NT2/D1 (cell line): ENCODE data around the gene SHISA7.

Source experiments
- DNase-seq: peaks from one replicate; pipeline ENCODE4 v3.0.0-alpha.2; 2011; ENCODE audit warnings: low read depth, low spot score
- H3K27me3 ChIP-seq: 2 replicates; pipeline ENCODE4 v1.6.0; 2011; ENCODE audit warnings: mild to moderate bottlenecking; ENCODE audit not compliant: insufficient read length, insufficient read depth
- H3K36me3 ChIP-seq: 2 replicates; pipeline ENCODE4 v1.6.1; 2011; ENCODE audit warnings: mild to moderate bottlenecking, low read length, mixed read lengths; ENCODE audit not compliant: insufficient read depth, insufficient read length
- H3K4me1 ChIP-seq: 2 replicates; pipeline ENCODE4 v1.5.1; 2011; ENCODE audit not compliant: insufficient read depth, insufficient read length
- H3K4me3 ChIP-seq: 2 replicates; pipeline ENCODE4 v1.5.1; 2011; ENCODE audit warnings: low read depth; ENCODE audit not compliant: insufficient read length
- H3K9ac ChIP-seq: 2 replicates; pipeline ENCODE4 v1.6.0; 2011; ENCODE audit warnings: low read depth; ENCODE audit not compliant: insufficient read length
- H3K9me3 ChIP-seq: 2 replicates; pipeline ENCODE4 v1.5.1; 2011; ENCODE audit warnings: mild to moderate bottlenecking, low read length; ENCODE audit not compliant: insufficient read depth
- SUZ12 ChIP-seq: IDR thresholded peaks from 2 replicates; pipeline ENCODE4 v1.6.1; 2011; ENCODE audit not compliant: insufficient read length, insufficient read depth; ENCODE audit errors: extremely low read depth
- YY1 ChIP-seq: IDR thresholded peaks from 2 replicates; pipeline ENCODE4 v1.6.1; 2011; ENCODE audit not compliant: insufficient read length, insufficient read depth
- ZNF274 ChIP-seq: IDR thresholded peaks from 2 replicates; pipeline ENCODE4 v1.6.1; 2011; ENCODE audit warnings: mild to moderate bottlenecking, low read depth, low read length

SHISA7 gene

DNA sequence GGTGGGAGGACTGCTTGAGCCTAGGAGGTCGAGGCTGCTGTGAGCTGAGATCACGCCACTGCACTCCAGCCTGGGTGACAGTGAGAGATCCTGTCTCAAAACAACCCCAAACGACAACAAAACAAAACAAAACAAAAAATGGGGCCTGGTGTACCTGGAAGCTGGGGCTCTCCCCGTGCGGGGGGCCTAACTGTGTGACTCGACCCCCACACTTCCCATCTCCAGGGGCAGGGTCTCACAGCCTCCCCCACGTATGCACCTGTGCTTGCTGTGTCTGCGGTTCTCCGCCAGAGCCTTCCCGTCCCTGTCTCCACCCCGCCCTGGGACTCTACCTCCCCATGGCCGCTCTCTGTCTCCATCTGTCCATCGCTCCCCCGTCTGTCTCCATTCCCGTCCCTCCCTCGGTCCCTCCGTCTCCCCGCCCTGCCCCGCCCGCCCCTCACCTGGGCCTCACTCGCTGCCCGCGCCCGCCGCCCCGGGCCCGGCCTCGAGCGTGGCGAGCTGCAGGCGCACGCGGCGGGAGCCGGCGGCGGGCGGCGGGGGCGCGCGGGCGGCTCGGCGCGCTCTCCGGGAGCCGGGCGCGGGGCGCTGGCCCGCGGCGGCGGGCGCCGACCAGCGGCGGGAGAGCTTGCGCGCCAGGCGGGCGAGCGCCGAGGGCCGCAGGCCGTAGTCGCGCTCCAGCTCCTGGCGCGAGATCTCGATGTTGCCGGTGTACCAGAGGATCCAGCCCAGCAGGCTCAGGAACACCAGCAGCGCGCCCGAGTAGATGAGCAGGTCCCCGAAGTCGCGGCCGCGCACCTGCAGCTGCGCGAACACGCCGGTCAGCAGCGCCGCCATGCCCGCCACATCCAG, 59.6 kb downstream of the SHISA7 start:
- DNase-seq = no peak
- Histone ChIP-seq H3K27me3 (peaks cover 12% of the 10 kb centered on the region), H3K4me3 (peak overlapping the region; percentile 97), H3K4me1 (peaks cover 16% of the 10 kb centered on the region), H3K36me3 (peaks cover 26% of the 10 kb centered on the region), H3K9me3 (no peaks in the 10 kb centered on the region), H3K9ac (peak overlapping the region; percentile 99)
- no peak for TF ChIP-seq SUZ12
- TF ChIP-seq YY1 = no peak
- no peak for TF ChIP-seq ZNF274

DNA sequence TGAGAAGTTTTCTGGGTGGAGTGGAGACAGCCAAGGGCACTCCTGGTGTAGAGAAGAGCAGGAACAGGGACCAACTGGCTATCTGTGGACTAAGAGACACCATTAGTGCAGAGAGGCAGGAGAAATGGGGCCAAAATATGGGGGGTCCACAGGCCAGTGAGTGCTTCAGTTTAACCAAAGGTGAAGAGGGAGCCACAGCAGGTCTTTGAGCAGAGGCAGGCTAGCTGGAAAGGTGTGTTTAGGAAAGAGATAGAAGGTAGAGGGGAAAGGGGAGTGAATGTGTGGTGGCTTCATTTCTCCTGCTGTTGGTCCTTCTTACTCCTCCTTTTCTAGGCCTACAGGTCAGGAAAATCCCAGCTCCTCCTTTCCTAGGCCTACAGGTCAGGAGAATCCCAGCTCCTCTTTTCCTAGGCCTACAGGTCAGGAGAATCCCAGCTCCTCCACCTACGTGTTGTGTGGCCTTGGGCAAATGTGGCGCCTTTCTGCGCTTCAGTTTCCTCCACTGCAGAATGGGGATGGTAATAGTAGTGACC, 60.5 kb downstream of the SHISA7 start:
- Histone ChIP-seq H3K9ac (peak overlapping the region; percentile 83), H3K4me3 (no peak overlapping the region)
- TF ChIP-seq YY1 (no peak), ZNF274 (no peak), SUZ12 (no peak)

DNA sequence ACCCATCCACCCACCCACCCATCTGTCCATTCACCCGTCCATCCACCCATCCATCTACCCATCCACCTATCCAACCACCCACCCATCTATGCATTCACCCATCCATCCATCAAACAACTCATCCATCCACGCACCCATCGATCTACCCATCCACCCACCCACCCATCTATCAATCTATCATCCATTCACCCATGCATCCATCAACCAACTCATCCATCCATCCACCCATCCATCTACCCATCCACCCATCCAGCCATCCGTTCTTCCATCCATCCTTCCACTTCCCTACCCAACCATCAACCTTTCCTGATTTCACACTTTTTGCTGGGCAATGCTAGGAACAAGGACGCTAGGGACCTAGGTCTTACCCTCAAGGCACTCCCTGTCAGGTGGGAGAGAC, 61.1 kb downstream of the SHISA7 start:
- H3K4me3 ChIP-seq = no peak overlapping the region
- H3K36me3 ChIP-seq = peaks cover 11% of the 10 kb centered on the region
- DNase-seq = no peak
- TF ChIP-seq YY1 = no peak
- no peak for TF ChIP-seq SUZ12
- TF ChIP-seq ZNF274 = no peak
- H3K27me3 ChIP-seq = peaks cover 12% of the 10 kb centered on the region
- no peak overlapping the region for H3K9ac ChIP-seq
- H3K4me1 ChIP-seq = peaks cover 7% of the 10 kb centered on the region
- H3K9me3 ChIP-seq = no peaks in the 10 kb centered on the region

More for the DNA sequence above, 60.5 kb downstream of the SHISA7 start:
- no peaks in the 10 kb centered on the region for H3K9me3 ChIP-seq
- H3K36me3 ChIP-seq = peaks cover 17% of the 10 kb centered on the region
- peaks cover 8% of the 10 kb centered on the region for H3K4me1 ChIP-seq
- no peak for DNase-seq
- H3K27me3 ChIP-seq = peaks cover 12% of the 10 kb centered on the region

DNA sequence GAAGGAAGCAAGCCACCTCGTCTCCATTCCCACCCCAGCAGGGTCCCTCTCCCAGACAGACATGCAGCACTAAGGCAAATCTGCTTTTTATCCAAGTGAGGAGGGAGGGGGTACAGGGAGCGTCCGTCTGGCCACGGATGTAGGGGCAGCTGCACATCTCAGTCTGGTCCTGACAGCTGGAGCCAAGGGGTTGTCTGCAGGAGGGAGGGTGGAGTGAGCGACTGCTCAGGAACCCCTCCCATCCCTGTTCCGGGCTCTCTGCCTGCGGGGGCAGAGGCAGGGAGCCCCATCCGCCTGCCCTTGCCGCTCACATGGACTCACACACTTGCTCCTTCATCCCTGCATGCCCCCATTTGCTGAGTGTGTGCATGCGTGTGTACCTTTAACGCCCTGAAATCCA, 63.9 kb downstream of the SHISA7 start:
- DNase-seq = no peak
- H3K9me3 ChIP-seq = no peaks in the 10 kb centered on the region
- peaks cover 11% of the 10 kb centered on the region for H3K4me1 ChIP-seq
- H3K27me3 ChIP-seq = peaks cover 12% of the 10 kb centered on the region
- no peak overlapping the region for H3K9ac ChIP-seq
- TF ChIP-seq SUZ12 (no peak), ZNF274 (no peak), YY1 (no peak)
- no peak overlapping the region for H3K4me3 ChIP-seq
- no peaks in the 10 kb centered on the region for H3K36me3 ChIP-seq
